ENCODE measurements around the gene MXI1.
A peak's percentile ranks its signal among the peaks of the same experiment; 100 is the strongest.

MXI1 gene

DNA sequence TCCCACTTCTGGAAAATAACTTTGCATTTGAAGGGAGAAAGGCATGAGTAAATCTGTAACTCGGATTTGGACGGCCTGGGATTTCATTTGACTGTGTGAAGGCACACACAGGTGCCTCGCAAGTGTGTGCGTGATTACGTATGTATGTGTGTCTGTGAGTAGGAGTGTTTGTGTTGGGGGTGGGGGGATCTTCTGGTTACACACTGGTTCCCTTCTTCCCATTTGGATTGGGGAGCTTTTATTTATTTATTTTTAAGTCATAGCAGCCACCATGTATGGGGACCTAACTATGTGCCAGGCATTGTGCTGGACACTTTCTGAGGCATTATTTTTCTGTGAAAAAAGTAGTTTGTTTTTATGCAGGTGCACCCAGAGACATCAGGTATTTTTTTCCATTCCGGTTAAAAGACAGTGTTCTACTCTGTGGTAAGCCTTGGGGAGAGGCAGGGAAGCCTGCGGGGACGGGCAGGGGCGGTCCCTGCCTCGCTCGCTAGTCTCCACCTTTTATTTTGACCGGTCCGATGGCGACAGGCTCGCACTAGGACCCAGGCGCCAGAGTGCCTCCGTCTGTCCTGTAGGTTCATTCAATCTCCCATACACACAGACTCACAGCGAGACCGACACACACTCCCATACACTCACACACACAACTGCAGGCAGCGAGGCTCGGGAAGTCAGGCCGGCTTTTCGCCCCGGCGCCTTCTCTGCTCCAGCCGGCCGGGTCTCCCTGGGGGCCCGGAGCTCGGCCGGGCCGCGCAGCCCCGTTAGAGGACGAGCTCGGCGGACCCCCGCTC lies at the start of gene MXI1:
TSS of gene MXI1 (plus strand) at position 595 of the 794 bp plus-strand sequence. CDS start 204 bp downstream, outside the sequence.
- DNase-seq: peak; percentile 43

DNA sequence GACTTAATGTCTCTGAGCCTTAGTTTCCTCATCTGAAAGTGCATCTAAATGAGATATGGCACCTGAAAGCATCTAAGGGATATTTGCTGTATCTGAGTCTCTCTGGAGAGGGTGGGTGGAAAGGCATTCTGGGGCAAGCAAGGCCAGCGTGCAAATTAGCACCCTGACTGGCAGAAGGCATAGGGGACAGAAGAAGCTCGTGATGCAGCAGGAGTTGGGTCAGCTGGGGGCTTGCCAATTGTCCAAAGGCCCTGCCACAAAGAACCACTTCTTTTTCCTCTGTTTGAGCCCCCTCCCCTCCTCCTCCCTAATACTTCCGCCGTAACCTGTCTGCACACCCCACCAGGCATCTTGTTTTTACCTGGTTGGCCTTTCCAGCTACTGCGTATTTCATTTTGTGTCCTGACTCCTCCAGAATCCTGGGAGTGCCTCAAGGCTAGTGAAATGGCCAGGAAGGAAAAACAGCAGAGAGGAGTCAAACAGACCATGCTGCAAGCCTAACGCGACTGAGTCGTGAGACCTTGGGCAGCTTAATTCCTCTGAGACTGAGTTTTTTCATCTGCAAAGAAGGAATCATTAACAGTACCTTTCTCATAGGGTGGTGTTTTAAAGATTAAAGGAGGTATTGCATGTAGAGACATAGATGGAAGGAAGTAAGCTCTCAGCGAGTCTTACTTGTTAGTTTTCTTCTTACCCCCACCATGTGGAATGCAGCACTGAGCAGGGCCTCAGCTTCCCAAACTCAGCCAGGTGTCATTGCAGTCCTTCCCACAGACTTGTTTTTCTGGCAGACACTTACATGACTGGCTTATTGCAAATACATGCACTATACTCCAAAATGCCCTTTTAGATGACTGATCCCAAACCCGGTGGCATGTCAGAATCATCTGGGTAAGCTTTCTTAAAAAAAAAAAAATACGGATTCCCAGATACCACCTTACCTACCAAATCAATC lies 49.1 kb upstream of the MXI1 start:
- no peak for DNase-seq

DNA sequence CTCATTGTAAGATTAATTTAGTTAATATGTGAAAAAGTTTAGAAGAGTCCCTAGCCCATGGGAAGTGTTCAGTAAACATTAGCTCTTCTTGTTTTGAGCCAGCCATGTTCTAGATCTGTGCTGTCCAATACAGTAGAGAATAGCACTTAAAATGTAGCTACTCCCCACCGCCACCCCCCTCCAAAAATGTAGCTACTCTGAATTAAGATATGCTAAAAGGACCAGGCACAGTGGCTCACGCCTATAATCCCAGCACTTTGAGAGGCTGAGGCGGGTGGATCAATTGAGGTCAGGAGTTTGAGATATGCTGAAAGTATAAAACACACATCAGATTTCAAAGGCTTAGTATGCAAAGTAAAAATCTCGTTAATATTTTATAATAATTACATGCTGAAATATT lies 47.3 kb upstream of the MXI1 start:
- DNase-seq: no peak

DNA sequence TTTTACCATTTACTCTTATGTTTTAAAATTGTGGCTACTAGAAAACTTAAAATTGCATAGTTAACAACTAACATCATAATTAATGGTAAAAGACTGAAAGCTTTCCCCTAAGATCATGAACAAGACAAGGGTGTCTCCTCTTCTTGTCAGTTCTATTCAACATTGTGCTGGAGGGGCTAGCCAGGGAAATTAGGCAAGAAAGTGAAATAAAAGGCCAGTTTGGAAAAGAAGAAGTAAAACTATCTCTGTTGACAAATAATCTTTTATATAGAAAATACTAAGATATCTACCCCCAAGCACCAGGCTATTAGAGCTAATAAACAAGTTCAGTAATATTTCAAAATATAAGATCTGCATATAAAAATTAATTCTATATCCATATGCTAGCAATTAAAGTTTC lies 46.9 kb upstream of the MXI1 start:
- DNase-seq: no peak

DNA sequence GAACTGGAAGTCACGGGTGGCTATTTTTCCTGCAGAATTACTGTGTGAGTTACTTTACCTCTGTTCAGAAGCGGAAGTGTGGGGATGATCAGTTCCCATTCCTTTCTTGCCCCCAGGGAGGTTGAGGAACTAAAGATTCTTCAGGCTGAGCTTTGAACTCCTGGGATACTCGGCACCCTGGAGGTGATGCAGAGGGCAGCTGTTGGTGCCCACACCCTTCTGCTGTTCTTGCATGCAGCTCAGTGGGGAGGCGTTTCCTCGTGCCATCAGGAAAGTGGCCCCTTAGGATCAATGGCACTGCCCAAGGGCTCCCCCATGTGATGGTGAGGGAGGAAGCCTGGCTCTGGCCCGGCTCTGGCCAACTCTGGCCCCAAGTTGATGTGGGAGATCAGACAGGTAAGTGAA lies 44.7 kb upstream of the MXI1 start:
- DNase-seq: no peak

DNA sequence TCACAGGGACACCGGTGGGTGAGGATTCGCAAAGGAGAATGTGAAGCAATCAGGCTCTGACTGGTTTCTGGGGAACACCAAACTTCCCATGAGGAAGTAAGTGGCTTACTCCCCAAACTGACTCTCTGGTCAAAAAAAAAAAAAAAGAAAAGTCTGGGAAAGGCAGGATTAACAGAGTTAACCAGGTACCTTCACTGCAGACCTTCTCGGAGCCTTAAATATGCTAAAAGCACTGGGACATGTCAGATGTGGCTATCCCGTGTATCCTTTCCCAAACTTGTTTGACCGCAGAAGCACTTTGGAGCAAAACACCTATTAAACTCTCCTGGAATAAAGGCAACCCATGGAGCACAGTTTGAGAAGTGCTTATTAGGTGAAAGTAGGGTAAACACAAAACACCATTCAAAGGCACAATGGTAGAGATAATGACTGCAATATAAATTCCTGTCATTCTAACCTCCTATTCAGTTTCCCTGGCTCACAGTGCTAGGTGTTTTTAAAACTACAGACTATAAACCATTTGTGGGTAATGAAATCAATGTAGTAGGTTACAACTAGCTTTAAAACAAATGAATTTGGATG lies 44.1 kb upstream of the MXI1 start:
- peak; percentile 79 for DNase-seq

DNA sequence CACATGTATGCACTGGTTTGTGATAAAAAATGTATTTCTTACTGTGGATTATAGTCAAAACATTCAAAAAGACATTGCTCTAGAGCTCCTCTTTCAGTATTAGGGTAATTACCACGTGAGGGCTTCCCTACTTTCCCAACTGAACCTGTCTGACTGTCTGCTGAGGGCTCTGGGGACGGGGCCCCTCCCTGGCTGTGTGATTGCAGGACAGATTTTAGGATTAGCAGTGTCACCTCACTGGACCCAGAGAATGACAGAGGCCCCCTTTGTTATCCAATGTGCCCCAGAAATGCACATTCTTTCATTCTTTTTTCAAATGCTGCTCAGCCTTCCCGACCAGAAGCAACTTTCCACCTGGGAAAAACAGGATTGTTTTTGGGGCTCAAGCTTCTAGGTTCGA lies 43.6 kb upstream of the MXI1 start:
- DNase-seq: no peak

DNA sequence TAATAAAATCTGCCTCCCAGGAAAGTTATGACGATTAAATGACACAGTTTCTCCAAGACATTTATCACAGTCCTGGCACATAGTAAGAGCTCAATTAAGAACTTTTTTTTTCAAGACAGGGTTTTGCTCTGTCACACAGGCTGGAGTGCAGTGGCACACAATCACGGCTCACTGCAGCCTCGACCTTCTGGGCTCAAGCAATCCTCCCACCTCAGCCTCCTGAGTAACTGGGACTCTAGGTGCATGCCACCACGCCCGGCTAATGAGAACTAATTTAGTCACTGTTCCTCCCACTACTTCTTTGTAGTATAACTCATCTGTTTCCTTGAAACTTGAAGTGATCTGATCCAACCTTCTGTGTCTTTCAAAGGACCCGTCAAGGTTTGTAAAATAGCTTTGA lies 42.2 kb upstream of the MXI1 start:
- no peak for DNase-seq

DNA sequence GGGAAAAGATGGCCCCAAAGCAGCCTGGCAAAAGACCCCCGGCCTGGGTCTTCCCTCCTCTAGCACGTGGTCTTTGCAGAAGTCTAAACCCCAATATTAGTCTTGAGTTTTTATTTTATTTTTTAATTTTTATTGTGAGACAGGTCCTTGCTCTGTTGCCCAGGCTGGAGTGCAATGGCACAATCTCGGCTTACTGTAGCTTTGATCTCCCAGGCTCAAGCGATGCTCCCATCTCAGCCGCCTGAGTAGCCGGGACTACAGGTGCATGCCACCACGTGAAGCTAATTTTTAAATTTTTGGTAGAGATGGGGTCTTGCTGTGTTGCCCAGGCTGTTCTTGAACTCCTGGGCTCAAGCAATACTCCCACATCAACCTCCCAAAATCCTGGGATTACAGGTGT lies 40.3 kb upstream of the MXI1 start:
- DNase-seq: no peak

DNA sequence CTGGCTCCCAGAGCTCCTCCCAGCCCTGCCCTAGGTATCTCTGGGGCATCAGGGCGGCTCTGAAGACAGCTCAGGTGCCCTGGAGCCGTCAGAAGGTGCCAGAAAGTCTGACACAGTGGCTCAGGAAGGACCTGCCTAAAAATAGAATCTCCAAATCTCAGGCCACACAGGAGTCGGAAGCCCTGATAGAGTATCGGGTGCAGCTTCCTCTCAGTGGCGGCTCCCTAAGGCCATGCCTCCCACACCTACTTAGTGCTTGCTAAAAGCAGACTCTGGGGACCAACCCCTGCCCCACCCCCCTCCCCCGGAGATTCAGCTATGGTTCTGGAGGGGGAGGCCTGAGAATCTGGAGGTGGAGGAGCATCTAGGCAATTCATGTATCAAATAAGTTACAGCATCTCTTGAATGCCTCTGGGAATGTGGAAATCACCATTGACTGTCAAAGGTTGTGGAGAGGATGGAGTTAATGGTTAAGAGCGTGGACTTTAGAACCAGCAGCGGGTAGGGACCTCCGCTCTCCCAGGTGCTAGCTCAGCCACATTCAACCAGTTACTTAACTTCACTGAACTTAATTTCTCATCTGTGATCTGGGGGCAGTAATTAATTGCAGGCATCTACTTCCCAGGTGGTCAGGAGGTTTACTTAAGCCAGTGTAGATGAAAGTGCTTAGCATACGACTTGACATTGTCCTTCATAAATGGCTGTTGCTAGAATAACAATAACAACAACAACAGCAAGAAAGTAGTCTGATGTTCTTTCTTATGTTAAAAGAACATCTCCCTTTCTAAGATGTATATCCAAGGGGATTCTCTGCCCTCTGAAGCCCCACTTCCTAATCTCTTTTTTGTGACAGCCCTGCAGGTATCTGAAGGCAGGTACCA lies 38.6 kb upstream of the MXI1 start:
- no peak for DNase-seq

DNA sequence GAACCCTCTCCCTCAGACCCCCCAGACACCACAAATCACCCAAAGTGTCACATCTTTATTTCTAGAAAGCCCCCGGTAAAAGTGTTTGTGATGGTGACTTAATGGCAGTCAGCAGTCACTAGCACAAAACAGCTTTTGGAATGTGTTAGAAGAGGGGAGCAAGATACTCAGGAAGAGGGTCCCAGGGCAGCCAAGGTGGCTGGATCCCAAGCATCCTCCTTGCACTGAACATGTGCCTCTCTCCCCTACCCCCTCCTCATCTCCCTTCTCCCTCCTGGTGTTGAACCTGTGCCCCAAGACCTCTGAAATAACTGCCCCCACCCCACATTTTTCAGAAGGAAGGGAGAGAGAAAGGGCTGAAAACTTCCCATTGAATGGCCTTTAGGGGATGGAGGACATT lies 37.8 kb upstream of the MXI1 start:
- no peak for DNase-seq

DNA sequence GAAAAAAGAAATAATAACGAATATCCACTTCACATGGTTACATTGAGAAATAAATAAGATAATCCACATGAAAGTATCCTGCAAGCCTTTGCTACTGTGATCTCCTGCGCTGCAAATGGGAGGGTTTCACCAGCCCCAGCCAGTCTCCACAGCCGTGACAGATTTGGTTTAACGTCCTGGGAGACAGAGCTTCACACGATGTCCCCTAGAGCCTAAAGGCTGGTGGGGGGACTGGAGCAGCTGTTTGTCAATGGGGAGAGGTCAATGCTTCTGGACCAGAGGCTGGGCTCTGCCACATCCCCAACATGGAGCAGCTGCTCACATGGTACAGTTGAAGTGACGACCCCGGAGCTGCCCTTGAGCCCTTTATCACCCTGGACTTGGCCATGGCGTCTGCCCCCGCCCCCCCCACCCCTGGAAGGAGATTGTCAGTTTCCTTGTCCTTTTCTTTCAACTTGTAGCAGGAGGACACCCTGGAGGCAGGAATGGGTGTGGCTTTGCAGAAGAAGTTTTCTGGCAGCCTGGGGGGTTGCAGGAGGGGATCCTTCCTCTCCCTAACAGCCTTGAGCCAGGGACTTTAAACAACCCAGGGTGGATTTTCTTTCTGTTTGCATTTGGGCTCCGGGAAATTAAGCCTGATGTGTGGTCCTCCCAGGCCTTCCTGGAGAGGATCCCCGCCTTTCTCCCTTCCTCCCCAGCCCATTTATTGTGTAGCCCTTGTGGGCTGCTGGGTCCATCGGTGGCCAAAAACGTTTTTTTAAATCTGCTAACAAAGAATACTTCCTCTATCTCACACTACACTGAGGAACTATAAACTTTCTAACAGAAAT lies 37.0 kb upstream of the MXI1 start:
- no peak for DNase-seq

DNA sequence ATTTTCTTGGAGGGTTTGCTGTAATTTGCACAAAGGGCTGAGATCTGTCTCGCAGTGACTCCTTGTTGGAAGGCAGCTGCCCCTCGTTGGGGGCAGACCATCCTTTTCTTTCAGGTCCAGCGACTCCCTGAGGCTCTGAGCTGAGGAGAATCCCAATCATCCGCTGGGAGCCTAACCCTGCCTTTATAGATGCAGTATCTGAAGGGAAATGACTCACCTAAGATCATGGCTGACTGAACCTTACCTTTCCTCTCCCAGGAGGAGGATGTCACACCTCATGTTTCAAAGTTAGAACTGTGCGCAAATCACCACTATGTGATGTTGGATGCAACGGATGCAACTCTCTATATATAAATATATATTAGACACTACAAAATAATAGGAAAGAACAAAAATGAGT lies 36.4 kb upstream of the MXI1 start:
- no peak for DNase-seq

DNA sequence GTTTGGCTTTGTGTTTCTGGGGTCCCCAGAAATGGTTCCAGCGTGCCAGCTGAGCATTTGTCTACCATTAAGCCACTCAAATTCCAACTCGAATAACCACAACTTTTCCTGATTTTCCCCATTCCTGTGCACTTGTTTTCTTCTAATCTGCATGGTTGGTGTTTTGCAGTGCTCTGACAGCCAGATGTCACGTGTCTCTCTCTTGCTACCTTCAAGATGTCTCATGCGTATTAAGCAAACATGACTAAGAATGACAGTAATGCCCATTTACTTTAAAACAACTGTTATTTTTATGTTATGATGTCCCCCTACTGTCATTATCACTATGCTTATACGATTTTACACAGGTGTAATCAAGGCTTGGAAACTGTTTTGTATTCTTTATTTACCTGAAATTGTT lies 35.2 kb upstream of the MXI1 start:
- no peak for DNase-seq

DNA sequence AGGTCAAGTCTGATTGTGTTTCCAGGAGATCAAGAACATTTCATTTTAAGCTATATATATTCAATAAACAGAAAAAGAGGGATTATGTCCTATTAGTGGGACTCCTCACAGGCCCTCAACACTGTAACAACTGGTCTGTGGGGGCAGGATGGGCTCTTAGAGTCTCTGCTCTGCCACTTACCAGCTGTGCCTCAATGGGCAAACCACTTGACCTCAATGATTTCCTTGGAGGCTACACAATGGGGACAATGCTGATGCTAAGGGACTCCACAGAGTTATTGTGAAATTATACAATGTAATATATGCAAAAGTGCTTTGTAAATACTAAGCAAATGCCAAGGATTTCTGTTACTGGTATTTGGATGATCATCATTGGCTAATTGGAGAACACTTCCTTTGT lies 33.2 kb upstream of the MXI1 start:
- peak; percentile 50 for DNase-seq

DNA sequence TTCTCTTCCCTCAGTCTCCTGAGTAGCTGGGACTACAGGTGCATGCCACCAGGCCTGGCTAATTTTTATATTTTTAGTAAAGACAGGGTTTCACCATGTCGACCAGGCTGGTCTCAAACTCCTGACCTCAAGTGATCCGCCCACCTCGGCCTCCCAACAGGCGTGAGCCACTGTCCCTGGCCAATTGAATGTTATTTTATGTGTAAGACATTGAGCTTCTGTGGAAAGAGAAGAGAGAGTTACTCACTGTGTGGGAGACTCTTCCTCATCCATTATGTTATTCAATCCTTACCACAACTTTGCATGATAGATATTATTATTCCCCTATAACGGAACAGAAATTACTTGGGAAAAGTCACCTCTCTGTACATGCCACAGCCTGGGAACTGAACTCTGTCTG lies 32.6 kb upstream of the MXI1 start:
- no peak for DNase-seq

DNA sequence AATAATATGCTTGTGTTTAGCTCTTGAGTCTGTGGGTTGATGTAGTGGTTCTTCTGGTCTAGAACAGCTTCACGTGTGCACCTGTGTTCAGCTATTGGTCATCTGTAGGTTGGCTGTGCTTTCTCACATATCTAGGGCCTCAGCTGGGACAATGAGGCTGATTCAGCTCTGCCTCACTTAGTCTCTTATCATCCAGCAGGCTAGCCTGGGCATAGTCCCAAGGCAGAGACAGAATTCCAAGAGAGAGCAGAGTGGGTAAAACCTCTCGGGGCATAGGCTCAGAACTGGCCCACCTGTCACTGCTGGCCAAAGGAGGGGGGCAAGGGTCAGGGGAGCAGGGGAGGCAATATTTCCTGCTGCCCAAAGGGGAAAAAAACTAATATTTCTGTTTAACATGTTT lies 32.0 kb upstream of the MXI1 start:
- DNase-seq: no peak

DNA sequence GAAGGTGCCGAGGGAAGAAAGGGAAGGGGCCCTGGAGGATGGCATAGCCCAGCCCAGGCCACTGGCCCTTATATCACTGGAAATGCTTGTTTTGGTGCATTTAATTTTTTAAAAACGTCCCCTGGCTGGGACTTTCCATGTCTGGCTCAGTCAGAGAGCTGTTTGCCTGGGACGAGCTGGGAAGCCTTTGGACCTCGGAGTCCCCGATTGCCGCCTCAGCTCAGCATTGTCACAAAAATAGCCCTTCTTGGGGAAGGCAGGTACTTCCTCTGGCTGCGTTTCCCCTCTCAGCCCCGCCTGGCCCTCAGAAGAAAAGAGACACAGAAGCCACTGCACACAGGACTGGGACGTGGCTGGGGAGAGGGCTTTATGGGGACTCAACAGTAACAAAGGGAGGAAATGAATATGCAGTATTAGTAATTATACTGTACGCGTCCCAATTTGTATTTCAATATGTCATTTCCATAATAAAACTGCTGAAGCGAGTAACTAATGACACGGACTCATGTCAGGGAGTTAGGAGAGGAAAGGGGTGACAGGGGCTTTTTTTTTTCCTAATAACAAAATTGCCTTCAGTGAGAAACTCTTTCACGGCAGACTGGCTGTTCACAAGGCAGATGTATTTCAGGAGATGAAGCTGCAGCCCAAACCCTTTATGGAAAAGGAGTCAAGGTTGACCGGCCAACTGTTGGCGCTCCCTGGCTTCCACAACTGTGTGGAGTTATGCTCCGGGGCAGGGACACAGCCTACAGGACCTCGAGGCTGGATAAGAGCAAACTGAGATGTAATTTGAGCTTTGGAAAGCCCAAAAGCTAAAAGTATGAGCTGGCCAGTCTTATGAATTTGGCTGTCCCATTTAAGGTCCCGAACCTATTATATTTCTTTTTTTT lies 31.0 kb upstream of the MXI1 start:
- DNase-seq: no peak

DNA sequence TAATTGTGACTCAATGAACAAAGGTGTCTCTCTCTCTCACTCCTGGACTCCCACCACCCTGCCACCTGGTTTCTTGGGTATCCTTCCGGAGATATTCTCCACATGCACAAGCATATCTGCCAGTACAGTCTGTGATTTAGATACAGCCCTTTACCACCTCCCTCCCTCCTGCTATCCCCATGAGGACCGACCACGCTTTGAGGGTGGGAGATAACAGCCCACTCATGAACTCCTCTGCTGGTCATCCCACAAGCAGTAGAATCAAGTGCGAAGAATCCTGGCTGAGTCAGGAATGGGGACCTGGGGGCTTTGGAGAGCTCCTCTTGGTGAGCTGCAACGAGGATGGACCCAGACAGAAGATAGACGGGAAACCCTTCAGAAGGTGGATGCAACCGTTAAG lies 28.2 kb upstream of the MXI1 start:
- DNase-seq: no peak

DNA sequence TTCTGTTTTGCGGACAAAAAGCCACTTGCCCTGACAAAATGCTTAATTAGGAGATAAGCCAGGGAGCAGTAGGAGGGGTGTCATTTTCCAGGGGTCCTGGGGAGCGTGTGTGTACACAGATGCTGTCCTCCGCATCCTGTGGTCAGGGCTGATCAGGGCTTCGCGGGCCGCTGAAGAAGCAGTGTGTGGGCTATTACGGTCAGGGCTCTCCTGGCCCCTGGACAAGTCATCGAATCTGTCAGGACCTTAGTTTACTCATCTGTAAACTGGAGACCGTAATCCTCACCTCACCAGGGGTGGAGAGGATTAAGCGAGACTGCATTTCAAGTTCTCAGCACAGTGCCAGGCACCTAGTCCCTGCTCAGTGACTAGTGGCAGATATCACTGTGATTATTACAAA lies 26.0 kb upstream of the MXI1 start:
- no peak for DNase-seq

DNA sequence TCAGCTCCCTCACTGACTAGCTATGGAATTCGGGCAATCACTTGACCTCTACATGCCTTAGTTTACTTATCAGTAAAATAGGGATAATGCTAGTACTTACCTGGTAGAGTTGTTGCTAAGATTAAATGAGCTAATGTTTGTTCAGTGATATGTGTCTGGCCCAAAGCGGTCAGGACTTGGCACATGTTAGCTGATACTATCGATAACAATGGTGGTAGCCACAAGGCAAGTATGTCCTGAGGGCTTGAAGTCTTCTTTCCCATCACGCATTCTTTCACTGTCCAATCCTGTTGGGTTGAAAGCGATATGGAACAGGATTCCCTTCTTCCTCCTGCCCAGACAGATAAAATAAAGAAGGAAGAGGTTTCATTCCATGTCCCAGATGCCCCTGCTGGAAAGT lies 25.5 kb upstream of the MXI1 start:
- DNase-seq: no peak

Measured in NCI-H748 treated with DMSO at 0.1 percent for 48 hours (cell line).